Stimulated activated CD4-positive, alpha-beta T cell treated with anti-CD3 and anti-CD28 coated beads, Interleukin-4, amount 100 ng/mL, for 4 hours (primary cell): ENCODE measurements around the gene DROSHA.

Source experiments
- DNase-seq, 2 experiments: peaks; one replicate each; pipeline ENCODE4 v3.0.0-alpha.2; 2020

DROSHA gene

GRCh38 chr5:31463351-31463750, 68.5 kb downstream of the DROSHA start:
- DNase-seq, result no peak

GRCh38 chr5:31459594-31459993, 72.3 kb downstream of the DROSHA start:
- no peak for DNase-seq

- no peak for DNase-seq
Observed at GRCh38 chr5:31455172-31455571, 76.7 kb downstream of the DROSHA start.

- DNase-seq, result no peak
Observed at GRCh38 chr5:31453522-31453921, 78.4 kb downstream of the DROSHA start.

GRCh38 chr5:31452314-31452713, 79.6 kb downstream of the DROSHA start:
- DNase-seq, result no peak

- DNase-seq, result no peak
Observed at GRCh38 chr5:31449962-31450361, 81.9 kb downstream of the DROSHA start.

GRCh38 chr5:31449174-31449573, 82.7 kb downstream of the DROSHA start:
- no peak for DNase-seq

- DNase-seq, result no peak
Observed at GRCh38 chr5:31445041-31445600, 86.8 kb downstream of the DROSHA start.

- DNase-seq, result no peak
Observed at GRCh38 chr5:31443572-31443971, 88.3 kb downstream of the DROSHA start.

GRCh38 chr5:31442058-31442745, 89.7 kb downstream of the DROSHA start:
- no peak for DNase-seq

GRCh38 chr5:31436851-31437250, 95.0 kb downstream of the DROSHA start:
- no peak for DNase-seq

GRCh38 chr5:31435730-31436129, 96.2 kb downstream of the DROSHA start:
- no peak for DNase-seq

GRCh38 chr5:31434898-31435297, 97.0 kb downstream of the DROSHA start:
- DNase-seq, result no peak

GRCh38 chr5:31433229-31433628, 98.7 kb downstream of the DROSHA start:
- no peak for DNase-seq

GRCh38 chr5:31427724-31428309, 104.1 kb downstream of the DROSHA start:
- DNase-seq, result no peak

GRCh38 chr5:31427013-31427723, 104.7 kb downstream of the DROSHA start:
- no peak for DNase-seq

- DNase-seq, result no peak
Observed at GRCh38 chr5:31421806-31422586, 109.9 kb downstream of the DROSHA start.

GRCh38 chr5:31417512-31417911, 114.4 kb downstream of the DROSHA start:
- DNase-seq, result no peak

- no peak for DNase-seq
Observed at GRCh38 chr5:31416547-31416946, 115.3 kb downstream of the DROSHA start.

- no peak for DNase-seq
Observed at GRCh38 chr5:31415960-31416359, 115.9 kb downstream of the DROSHA start.

GRCh38 chr5:31415009-31415923, 116.6 kb downstream of the DROSHA start:
- no peak for DNase-seq
